HCT116 (cell line): ENCODE measurements around the gene TCFL5. TPM values are rescaled to one million over a fixed set of nuclear protein-coding genes. Genes with fewer than 3 reads are reported as not detected.

Experiments used
- ATAC-seq: fragments of 200-7000 bp; cut with Tn5 transposase; 2 replicates; pipeline ENCODE4 v1.9.1; 2020; ENCODE audit warnings: mild to moderate bottlenecking, moderate library complexity
- BruUV-seq: library from RNA; stranded (reverse); fragments of 400-500 nt; replicated peaks from 2 replicates; lab custom pipeline; 2021; lab: Mats Ljungman, UMichigan
- CTCF ChIA-PET: fragments of 300-600 bp; sonication (Branson Sonifier 250); formaldehyde crosslinking; loops from one replicate; lab custom pipeline; 2021; ENCODE audit warnings: antibody characterized with exemption; lab: Charles Lee
- POLR2A ChIA-PET: fragments of 300-600, 350-600 bp; sonication (Branson Sonifier 250); formaldehyde crosslinking; loops from one replicate; lab custom pipeline; 2021; ENCODE audit warnings: antibody characterized with exemption; lab: Charles Lee
- RAD21 ChIA-PET, 2 experiments: fragments of 300-600 bp; sonication (Branson Sonifier 250); formaldehyde crosslinking; loops; one replicate each; lab custom pipeline; 2023; ENCODE audit warnings: low total read pairs in 2 of 2; ENCODE audit not compliant: uncharacterized antibody in 2 of 2, unreplicated experiment in 2 of 2, low non-redundant PET in 1 of 2; lab: Charles Lee
- DNase-seq: peaks from one replicate; pipeline ENCODE4 v3.0.0-alpha.2; 2010; ENCODE audit warnings: low read depth, low spot score
- H2AFZ ChIP-seq: fragments of 200-600 bp; shearing (Covaris generic), sonication (generic); 2 replicates; pipeline ENCODE4 v1.6.1; 2017; ENCODE audit warnings: low read depth, mixed run types, mixed read lengths, antibody characterized with exemption, low read length; ENCODE audit not compliant: poor library complexity, severe bottlenecking
- H3K27ac ChIP-seq: 2 replicates; pipeline ENCODE4 v1.5.1; 2012; ENCODE audit warnings: low read depth, low read length
- H3K27me3 ChIP-seq: fragments of 200-600 bp; sonication (generic); 2 replicates; pipeline ENCODE4 v1.6.1; 2016; ENCODE audit warnings: mixed run types, low read length, mixed read lengths; ENCODE audit not compliant: insufficient read depth
- H3K36me3 ChIP-seq, 2 experiments: fragments of 200-500 bp in 1 of 2; fragments of 200-600 bp in 1 of 2; sonication (Bioruptor generic) in 1 of 2; sonication (generic) in 1 of 2; 2 replicates each; pipeline versions ENCODE4 v1.5.1 to v1.6.1; 2014 to 2016; ENCODE audit warnings: low read length in 2 of 2, inconsistent platforms in 1 of 2, mixed read lengths in 1 of 2, mixed run types in 1 of 2; ENCODE audit not compliant: insufficient read depth in 2 of 2, control insufficient read depth in 1 of 2
- H3K4me1 ChIP-seq, 2 experiments: fragments of 200-600 bp in 1 of 2; sonication (generic) in 1 of 2; 2 replicates each; pipeline versions ENCODE4 v1.5.1 to v1.6.1; 2012 to 2017; ENCODE audit warnings: low read length in 2 of 2, inconsistent platforms in 1 of 2, mild to moderate bottlenecking in 1 of 2, mixed read lengths in 1 of 2, mixed run types in 1 of 2, moderate library complexity in 1 of 2; ENCODE audit not compliant: insufficient read depth in 2 of 2, control insufficient read depth in 1 of 2
- H3K4me2 ChIP-seq: fragments of 200-600 bp; sonication (generic); 2 replicates; pipeline ENCODE4 v1.6.1; 2017; ENCODE audit warnings: mixed run types, low read length, mixed read lengths
- H3K4me3 ChIP-seq, 2 experiments: fragments of 200-600 bp in 1 of 2; sonication (generic) in 1 of 2; replicated peaks in 1 of 2; 2 replicates each; pipeline ENCODE4 v1.5.1; 2011 to 2016; ENCODE audit warnings: low read length in 2 of 2, control low read depth in 1 of 2, low read depth in 1 of 2, mild to moderate bottlenecking in 1 of 2, mixed read lengths in 1 of 2, mixed run types in 1 of 2
- H3K79me2 ChIP-seq: fragments of 200-600 bp; sonication (generic); 2 replicates; pipeline ENCODE4 v1.6.1; 2017; ENCODE audit warnings: mild to moderate bottlenecking, mixed run types, low read length, moderate library complexity, mixed read lengths; ENCODE audit not compliant: insufficient read depth
- H3K9ac ChIP-seq: fragments of 200-600 bp; sonication (generic); 2 replicates; pipeline ENCODE4 v1.6.1; 2016; ENCODE audit warnings: low read length, mixed read lengths
- H3K9me2 ChIP-seq: fragments of 200-600 bp; sonication (generic), shearing (Covaris generic); 2 replicates; pipeline ENCODE4 v1.6.1; 2017; ENCODE audit warnings: mixed run types, mild to moderate bottlenecking, moderate library complexity; ENCODE audit not compliant: insufficient read depth
- H3K9me3 ChIP-seq, 2 experiments: fragments of 200-500 bp in 1 of 2; fragments of 200-600 bp in 1 of 2; sonication (Bioruptor generic) in 1 of 2; sonication (generic) in 1 of 2; 2 replicates each; pipeline ENCODE4 v1.6.1; 2014 to 2017; ENCODE audit warnings: low read length in 2 of 2, mixed read lengths in 2 of 2, inconsistent platforms in 1 of 2, low read depth in 1 of 2, mild to moderate bottlenecking in 1 of 2, mixed run types in 1 of 2, moderate library complexity in 1 of 2; ENCODE audit not compliant: control insufficient read depth in 1 of 2, insufficient read depth in 1 of 2
- H4K20me1 ChIP-seq: fragments of 200-600 bp; sonication (generic), shearing (Covaris generic); 2 replicates; pipeline ENCODE4 v1.6.1; 2017; ENCODE audit warnings: mixed run types, mild to moderate bottlenecking, moderate library complexity; ENCODE audit not compliant: insufficient read depth
- CBX3 ChIP-seq: IDR thresholded peaks from 2 replicates; pipeline ENCODE4 v1.6.1; 2012; ENCODE audit warnings: low read depth
- EZH2 ChIP-seq: fragments of 200-600 bp; sonication (generic); IDR thresholded peaks from 2 replicates; pipeline ENCODE4 v1.6.1; 2017; ENCODE audit warnings: antibody characterized with exemption, mixed run types
- FOSL1 ChIP-seq: IDR thresholded peaks from 2 replicates; pipeline ENCODE4 v1.6.1; 2012; ENCODE audit warnings: low read depth
- JUND ChIP-seq: IDR thresholded peaks from 2 replicates; pipeline ENCODE4 v1.6.1; 2012
- SIN3A ChIP-seq: IDR thresholded peaks from 2 replicates; pipeline ENCODE4 v1.6.1; 2012; ENCODE audit warnings: low read depth
- SP1 ChIP-seq: IDR thresholded peaks from 2 replicates; pipeline ENCODE4 v1.6.1; 2012; ENCODE audit warnings: low read depth
- YY1 ChIP-seq: IDR thresholded peaks from 2 replicates; pipeline ENCODE4 v1.6.1; 2011; ENCODE audit warnings: low read length, low read depth, moderate library complexity, mild to moderate bottlenecking; ENCODE audit not compliant: insufficient replicate concordance; ENCODE audit errors: extremely low read depth
- intact Hi-C: fragments of 100-400 bp; cut with micrococcal nuclease; formaldehyde crosslinking; loops from 2 replicates; pipeline ENCODE4 v1.10.0; 2022
- total RNA-seq: library from RNA; stranded (reverse); gene quantifications from one replicate; pipeline ENCODE4 v1.2.1, GENCODE V29; 2021; ENCODE audit not compliant: unreplicated experiment
- TF ChIP-seq, protein P1 (sequence below): IDR thresholded peaks from 2 replicates; pipeline ENCODE4 v1.6.1; 2011; ENCODE audit warnings: mild to moderate bottlenecking, low read length, moderate library complexity; ENCODE audit not compliant: insufficient replicate concordance; ENCODE audit errors: extremely low read depth

Gene TCFL5
- total RNA-seq, 1 experiment from 2014 or later, result 20.4 TPM

- CTCF ChIA-PET, result interaction anchor here (0.6 to 1.8 kb wide), 6 partner anchors 24 to 247 kb away, joined by 3 to 9 read pairs (median 5); partner anchors contain the start of gene TCFL5
- intact Hi-C loops, result loop anchor here (2.0 kb wide), 1 partner anchor 185 kb away; no protein-coding TSS in a partner anchor
- no peaks in the 10 kb centered on the region for H3K9me3 ChIP-seq
- ATAC-seq (no peak), DNase-seq (no peak)
- no peak overlapping the region for H3K4me3 ChIP-seq
- 0 out of 2 replicates have a peak overlapping the region, but pooled peaks have one; percentile 45 for H3K9ac ChIP-seq
- peaks cover 43 to 49% of the 10 kb centered on the region in 2 experiments for H3K4me1 ChIP-seq
- BruUV-seq, result no TSS peak
- peak overlapping the region; percentile 82 for H3K4me2 ChIP-seq
- no peaks in the 10 kb centered on the region for H3K36me3 ChIP-seq
- H3K79me2 ChIP-seq, result no peaks in the 10 kb centered on the region
- TF ChIP-seq YY1 (no peak), SP1 (no peak), JUND (no peak), SIN3A (no peak), EZH2 (no peak), FOSL1 (no peak), CBX3 (no peak)
- TF ChIP-seq, protein P1, sequence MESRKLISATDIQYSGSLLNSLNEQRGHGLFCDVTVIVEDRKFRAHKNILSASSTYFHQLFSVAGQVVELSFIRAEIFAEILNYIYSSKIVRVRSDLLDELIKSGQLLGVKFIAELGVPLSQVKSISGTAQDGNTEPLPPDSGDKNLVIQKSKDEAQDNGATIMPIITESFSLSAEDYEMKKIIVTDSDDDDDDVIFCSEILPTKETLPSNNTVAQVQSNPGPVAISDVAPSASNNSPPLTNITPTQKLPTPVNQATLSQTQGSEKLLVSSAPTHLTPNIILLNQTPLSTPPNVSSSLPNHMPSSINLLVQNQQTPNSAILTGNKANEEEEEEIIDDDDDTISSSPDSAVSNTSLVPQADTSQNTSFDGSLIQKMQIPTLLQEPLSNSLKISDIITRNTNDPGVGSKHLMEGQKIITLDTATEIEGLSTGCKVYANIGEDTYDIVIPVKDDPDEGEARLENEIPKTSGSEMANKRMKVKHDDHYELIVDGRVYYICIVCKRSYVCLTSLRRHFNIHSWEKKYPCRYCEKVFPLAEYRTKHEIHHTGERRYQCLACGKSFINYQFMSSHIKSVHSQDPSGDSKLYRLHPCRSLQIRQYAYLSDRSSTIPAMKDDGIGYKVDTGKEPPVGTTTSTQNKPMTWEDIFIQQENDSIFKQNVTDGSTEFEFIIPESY, result no peak
- POLR2A ChIA-PET, result interaction anchor here (0.9 to 1.2 kb wide), 2 partner anchors 38 kb away, joined by 3 read pairs; partner anchors contain the start of gene TCFL5
- RAD21 ChIA-PET, result no interaction called here
- peak overlapping the region; percentile 51; the same call in 1 of the 2 replicates for H3K27ac ChIP-seq
- H3K9me2 ChIP-seq, result no peaks in the 10 kb centered on the region
- no peak overlapping the region for H2AFZ ChIP-seq
- no peaks in the 10 kb centered on the region for H3K27me3 ChIP-seq
- no peaks in the 10 kb centered on the region for H4K20me1 ChIP-seq
Measured at GRCh38 chr20:62823688-62824475, 37.7 kb downstream of the TCFL5 start.
